ENCODE measurements around the gene GGCT.
A peak's percentile ranks its signal among the peaks of the same experiment; 100 is the strongest.
"Not testable (repeated sequence)": the region's sequence is repeated elsewhere in the genome, so short reads cannot be mapped to it uniquely, and the experiment has no call there.

Gene GGCT

DNA sequence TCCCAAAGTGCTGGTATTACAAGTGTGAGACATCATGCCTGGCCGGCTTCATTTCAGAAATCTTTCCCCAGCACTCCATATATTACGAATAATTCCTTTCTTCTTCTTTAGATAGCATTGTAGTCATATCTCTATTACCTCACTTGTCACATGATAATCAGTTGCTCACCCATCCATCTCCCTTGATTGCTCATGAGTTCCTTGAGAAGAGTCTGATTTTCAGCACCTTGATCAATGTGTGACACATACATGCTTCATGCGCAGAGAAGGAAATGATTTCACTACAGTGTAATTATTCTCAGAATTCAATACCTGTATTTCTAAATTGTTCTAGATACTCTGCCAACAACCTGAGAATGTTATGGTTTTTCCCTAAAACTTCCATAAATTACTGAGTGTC, 26.7 kb upstream of the GGCT start:
- CTCF ChIA-PET, result no interaction called here
- Histone ChIP-seq H3K27ac (ENCODE audit: extremely low read depth, low read depth, low read length) (no peak overlapping the region), H3K36me3 (ENCODE audit: control insufficient read depth in 2 of 2, insufficient read depth in 1 of 2, low read length in 2 of 2) (no peaks in the 10 kb centered on the region), H3K4me3 (ENCODE audit: low read depth, low read length) (no peak overlapping the region), H3K9me3 (ENCODE audit: control insufficient read depth, insufficient read depth, low read depth, low read length) (no peaks in the 10 kb centered on the region), H3K4me1 (ENCODE audit: control insufficient read depth, insufficient read depth, low read length) (no peaks in the 10 kb centered on the region)
- no peak for TF ChIP-seq EGR2 (tag by site-specific recombination; IDR thresholded peaks at IDR 0.05; ENCODE audit: low read depth)
- no peak for TF ChIP-seq YY1 (tag by site-specific recombination; IDR thresholded peaks at IDR 0.05)
- TF ChIP-seq ZNF169 (tag by site-specific recombination; IDR thresholded peaks at IDR 0.05), result no peak
- no peak for TF ChIP-seq ZNF354C (tag by site-specific recombination; IDR thresholded peaks at IDR 0.05; ENCODE audit: borderline replicate concordance, low read depth)
- TF ChIP-seq ZSCAN23 (tag by site-specific recombination; IDR thresholded peaks at IDR 0.05), result no peak
- TF ChIP-seq GLI2 (tag by site-specific recombination; IDR thresholded peaks at IDR 0.05; ENCODE audit: borderline replicate concordance, low read depth), result no peak
- TF ChIP-seq ZNF692 (tag by site-specific recombination; IDR thresholded peaks at IDR 0.05), result no peak
- TF ChIP-seq ZNF830 (tag by site-specific recombination; IDR thresholded peaks at IDR 0.05; ENCODE audit: low read depth), result no peak
- no peak for TF ChIP-seq ZNF473 (tag by site-specific recombination; IDR thresholded peaks at IDR 0.05)
- TF ChIP-seq ZNF335 (tag by site-specific recombination; conservative IDR thresholded peaks at IDR 0.05), result no peak
- TF ChIP-seq ZNF146 (tag by site-specific recombination; IDR thresholded peaks at IDR 0.05), result no peak
- POLR2A ChIA-PET, result no interaction called here

GRCh38 chr7:30530373-30530772, 25.7 kb upstream of the GGCT start:
- H3K9me3 ChIP-seq (ENCODE audit: control insufficient read depth, insufficient read depth, low read depth, low read length), result no peaks in the 10 kb centered on the region
- H3K4me3 ChIP-seq (ENCODE audit: low read depth, low read length), result no peak overlapping the region
- CTCF ChIA-PET, result no interaction called here
- TF ChIP-seq ZNF292 (tag by site-specific recombination; IDR thresholded peaks at IDR 0.05; ENCODE audit: borderline replicate concordance, low read depth) (no peak), ZNF658 (tag by site-specific recombination; IDR thresholded peaks at IDR 0.05) (no peak), ZNF692 (tag by site-specific recombination; IDR thresholded peaks at IDR 0.05) (no peak), KLF1 (tag by site-specific recombination; IDR thresholded peaks at IDR 0.05) (no peak)
- TF ChIP-seq, protein P1, sequence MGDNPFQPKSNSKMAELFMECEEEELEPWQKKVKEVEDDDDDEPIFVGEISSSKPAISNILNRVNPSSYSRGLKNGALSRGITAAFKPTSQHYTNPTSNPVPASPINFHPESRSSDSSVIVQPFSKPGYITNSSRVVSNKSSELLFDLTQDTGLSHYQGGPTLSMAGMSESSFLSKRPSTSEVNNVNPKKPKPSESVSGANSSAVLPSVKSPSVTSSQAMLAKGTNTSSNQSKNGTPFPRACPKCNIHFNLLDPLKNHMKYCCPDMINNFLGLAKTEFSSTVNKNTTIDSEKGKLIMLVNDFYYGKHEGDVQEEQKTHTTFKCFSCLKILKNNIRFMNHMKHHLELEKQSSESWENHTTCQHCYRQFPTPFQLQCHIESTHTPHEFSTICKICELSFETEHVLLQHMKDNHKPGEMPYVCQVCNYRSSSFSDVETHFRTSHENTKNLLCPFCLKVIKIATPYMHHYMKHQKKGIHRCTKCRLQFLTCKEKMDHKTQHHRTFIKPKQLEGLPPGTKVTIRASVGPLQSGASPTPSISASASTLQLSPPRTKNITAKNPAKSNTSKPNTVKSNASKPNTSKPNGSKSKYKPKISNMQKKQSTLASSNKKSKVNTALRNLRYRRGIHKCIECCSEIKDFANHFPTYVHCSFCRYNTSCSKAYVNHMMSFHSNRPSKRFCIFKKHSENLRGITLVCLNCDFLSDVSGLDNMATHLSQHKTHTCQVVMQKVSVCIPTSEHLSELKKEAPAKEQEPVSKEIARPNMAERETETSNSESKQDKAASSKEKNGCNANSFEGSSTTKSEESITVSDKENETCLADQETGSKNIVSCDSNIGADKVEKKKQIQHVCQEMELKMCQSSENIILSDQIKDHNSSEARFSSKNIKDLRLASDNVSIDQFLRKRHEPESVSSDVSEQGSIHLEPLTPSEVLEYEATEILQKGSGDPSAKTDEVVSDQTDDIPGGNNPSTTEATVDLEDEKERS (tag by site-specific recombination; IDR thresholded peaks at IDR 0.05), result no peak
- H3K27ac ChIP-seq (ENCODE audit: extremely low read depth, low read depth, low read length), result no peak overlapping the region
- POLR2A ChIA-PET, result no interaction called here
- H3K4me1 ChIP-seq (ENCODE audit: control insufficient read depth, insufficient read depth, low read length), result no peaks in the 10 kb centered on the region
- H3K36me3 ChIP-seq (ENCODE audit: control insufficient read depth in 2 of 2, insufficient read depth in 1 of 2, low read length in 2 of 2), result no peaks in the 10 kb centered on the region

GRCh38 chr7:30528779-30529178, 24.1 kb upstream of the GGCT start:
- ChIA-PET CTCF (interaction anchor here (1.1 kb wide), 1 partner anchor 22 kb away, joined by 3 read pairs; no protein-coding TSS in a partner anchor), POLR2A (no interaction called here)
- no peak for TF ChIP-seq ZNF214 (tag by site-specific recombination; IDR thresholded peaks at IDR 0.05; ENCODE audit: borderline replicate concordance)
- TF ChIP-seq PRDM1 (tag by site-specific recombination; IDR thresholded peaks at IDR 0.05), result peak; percentile 99
- peak; percentile 90 for TF ChIP-seq ZNF366 (tag by site-specific recombination; conservative IDR thresholded peaks at IDR 0.05)
- TF ChIP-seq, protein P2, sequence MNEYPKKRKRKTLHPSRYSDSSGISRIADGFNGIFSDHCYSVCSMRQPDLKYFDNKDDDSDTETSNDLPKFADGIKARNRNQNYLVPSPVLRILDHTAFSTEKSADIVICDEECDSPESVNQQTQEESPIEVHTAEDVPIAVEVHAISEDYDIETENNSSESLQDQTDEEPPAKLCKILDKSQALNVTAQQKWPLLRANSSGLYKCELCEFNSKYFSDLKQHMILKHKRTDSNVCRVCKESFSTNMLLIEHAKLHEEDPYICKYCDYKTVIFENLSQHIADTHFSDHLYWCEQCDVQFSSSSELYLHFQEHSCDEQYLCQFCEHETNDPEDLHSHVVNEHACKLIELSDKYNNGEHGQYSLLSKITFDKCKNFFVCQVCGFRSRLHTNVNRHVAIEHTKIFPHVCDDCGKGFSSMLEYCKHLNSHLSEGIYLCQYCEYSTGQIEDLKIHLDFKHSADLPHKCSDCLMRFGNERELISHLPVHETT (tag by site-specific recombination; IDR thresholded peaks at IDR 0.05), result no peak
- no peaks in the 10 kb centered on the region for H3K9me3 ChIP-seq (ENCODE audit: control insufficient read depth, insufficient read depth, low read depth, low read length)
- H3K27ac ChIP-seq (ENCODE audit: extremely low read depth, low read depth, low read length), result no peak overlapping the region
- no peaks in the 10 kb centered on the region for H3K4me1 ChIP-seq (ENCODE audit: control insufficient read depth, insufficient read depth, low read length)
- no peak overlapping the region for H3K4me3 ChIP-seq (ENCODE audit: low read depth, low read length)
- no peaks in the 10 kb centered on the region for H3K36me3 ChIP-seq (ENCODE audit: control insufficient read depth in 2 of 2, insufficient read depth in 1 of 2, low read length in 2 of 2)

GRCh38 chr7:30527297-30527696, 22.7 kb upstream of the GGCT start:
- POLR2A ChIA-PET; H3K9me3 ChIP-seq (ENCODE audit: control insufficient read depth, insufficient read depth, low read depth, low read length); H3K27ac ChIP-seq (ENCODE audit: extremely low read depth, low read depth, low read length); H3K4me1 ChIP-seq (ENCODE audit: control insufficient read depth, insufficient read depth, low read length); H3K36me3 ChIP-seq (ENCODE audit: control insufficient read depth in 2 of 2, insufficient read depth in 1 of 2, low read length in 2 of 2); CTCF ChIA-PET; H3K4me3 ChIP-seq (ENCODE audit: low read depth, low read length): not testable (repeated sequence)
